ENCODE data around the gene PLP1. TPM values are rescaled to one million over a fixed set of nuclear protein-coding genes. Genes with fewer than 3 reads are reported as not detected.

The PLP1 gene
- total RNA-seq, 1 donor from 2014 or later = not detected

- intact Hi-C loops (cut with micrococcal nuclease) = no loop called here
Observed at GRCh38 chrX:103823591-103823990, 47.0 kb downstream of the PLP1 start.

GRCh38 chrX:103825881-103826280 lies 49.2 kb downstream of the PLP1 start:
- intact Hi-C loops (cut with micrococcal nuclease) = no loop called here

- intact Hi-C loops (cut with micrococcal nuclease) = no loop called here
Observed at GRCh38 chrX:103828529-103828928, 51.9 kb downstream of the PLP1 start.

- intact Hi-C loops (cut with micrococcal nuclease) = no loop called here
Observed at GRCh38 chrX:103830848-103831247, 54.2 kb downstream of the PLP1 start.

GRCh38 chrX:103831342-103831802 lies 54.7 kb downstream of the PLP1 start:
- intact Hi-C loops (cut with micrococcal nuclease) = no loop called here

GRCh38 chrX:103831803-103832544 lies 55.3 kb downstream of the PLP1 start, which contains the start of gene RAB9B:
TSS of gene RAB9B (minus strand) at chrX:103832257. CDS start at chrX:103825784, 6,473 bp downstream.
- intact Hi-C loops (cut with micrococcal nuclease) = no loop called here

GRCh38 chrX:103839404-103839803 lies 62.8 kb downstream of the PLP1 start:
- intact Hi-C loops (cut with micrococcal nuclease) = no loop called here

Other genes starting within 250 kb of the PLP1 start
- 3.3 and 3.7 TPM in 2 replicates for gene TCEAL4, start 191.3 kb upstream of the PLP1 start, total RNA-seq
- 1.0 and 1.6 TPM in 2 replicates for gene TCEAL3, start 168.9 kb upstream of the PLP1 start, total RNA-seq
- gene TCEAL1, start 147.9 kb upstream of the PLP1 start, total RNA-seq = 2.6 and 3.2 TPM in 2 replicates
- gene MORF4L2, start 90.1 kb upstream of the PLP1 start, total RNA-seq = 133 and 136 TPM in 2 replicates
- gene TMEM31, start 65.9 kb upstream of the PLP1 start, total RNA-seq = not detected in 2 replicates
- gene RAB9B, start 55.4 kb downstream of the PLP1 start, total RNA-seq = 0.48 and 0.98 TPM in 2 replicates
- gene TMSB15B, start 185.8 kb downstream of the PLP1 start, total RNA-seq = 7.2 and 8.3 TPM in 2 replicates
- not detected in 2 replicates for gene H2BW1, start 236.9 kb downstream of the PLP1 start, total RNA-seq